ENCODE data around the gene KCNH3.

The KCNH3 gene

GRCh38 chr12:49563951-49564685, 25.3 kb downstream of the KCNH3 start:
- no peak for DNase-seq (ENCODE audit: low read depth in 3 of 3)

GRCh38 chr12:49564686-49565405, 26.0 kb downstream of the KCNH3 start:
- DNase-seq (ENCODE audit: low read depth in 3 of 3): no peak

GRCh38 chr12:49565406-49566265, 26.8 kb downstream of the KCNH3 start:
- DNase-seq (ENCODE audit: low read depth in 3 of 3): no peak

- DNase-seq (ENCODE audit: low read depth in 3 of 3): no peak
Observed at GRCh38 chr12:49566361-49566760, 27.5 kb downstream of the KCNH3 start.

- DNase-seq (ENCODE audit: low read depth in 3 of 3): no peak
Observed at GRCh38 chr12:49567302-49567610, 28.4 kb downstream of the KCNH3 start.

GRCh38 chr12:49567611-49568441, 29.0 kb downstream of the KCNH3 start, which contains the start of gene MCRS1:
TSS of gene MCRS1 (minus strand) at chr12:49568142. CDS start at chr12:49566731, 1,411 bp downstream.
- peak; percentile 80 to 86 (median 85) for DNase-seq (ENCODE audit: low read depth in 3 of 3)

GRCh38 chr12:49568442-49569162, 29.8 kb downstream of the KCNH3 start:
- DNase-seq (ENCODE audit: low read depth in 3 of 3): no peak

- no peak for DNase-seq (ENCODE audit: low read depth in 3 of 3)
Observed at GRCh38 chr12:49577589-49578315, 38.9 kb downstream of the KCNH3 start.

GRCh38 chr12:49578471-49579112, 39.8 kb downstream of the KCNH3 start:
- DNase-seq (ENCODE audit: low read depth in 3 of 3): no peak

- peak in 2 of 3 experiments; percentile 19 to 46 for DNase-seq (ENCODE audit: low read depth in 3 of 3)
Observed at GRCh38 chr12:49580572-49581535, 42.0 kb downstream of the KCNH3 start.

GRCh38 chr12:49582201-49582600, 43.4 kb downstream of the KCNH3 start:
- DNase-seq (ENCODE audit: low read depth in 3 of 3): no peak

GRCh38 chr12:49582850-49583249, 44.0 kb downstream of the KCNH3 start:
- no peak for DNase-seq (ENCODE audit: low read depth in 3 of 3)

- no peak for DNase-seq (ENCODE audit: low read depth in 3 of 3)
Observed at GRCh38 chr12:49583366-49584094, 44.7 kb downstream of the KCNH3 start.

- DNase-seq (ENCODE audit: low read depth in 3 of 3): no peak
Observed at GRCh38 chr12:49584591-49584990, 45.8 kb downstream of the KCNH3 start.

- DNase-seq (ENCODE audit: low read depth in 3 of 3): no peak
Observed at GRCh38 chr12:49585477-49586459, 46.9 kb downstream of the KCNH3 start.

- DNase-seq (ENCODE audit: low read depth in 3 of 3): no peak
Observed at GRCh38 chr12:49587174-49587908, 48.5 kb downstream of the KCNH3 start.
